H9 (cell line): ENCODE data around the gene MTA1. TPM values are rescaled to one million over a fixed set of nuclear protein-coding genes. Genes with fewer than 3 reads are reported as not detected.
A peak's percentile ranks its signal among the peaks of the same experiment; 100 is the strongest.

Experiments used
- DNase-seq: peaks from one replicate; pipeline ENCODE4 v3.0.0-alpha.2; 2017
- H2AFZ ChIP-seq: one replicate; pipeline ENCODE4 v1.6.1; 2013; ENCODE audit warnings: mild to moderate bottlenecking, low read length, control low read depth, moderate library complexity
- H2AK5ac ChIP-seq: 2 replicates; pipeline ENCODE4 v1.6.1; 2013; ENCODE audit warnings: low read length, control low read depth, mixed read lengths; ENCODE audit not compliant: insufficient read length
- H2BK120ac ChIP-seq: one replicate; pipeline ENCODE4 v1.6.1; 2013; ENCODE audit warnings: low read depth, mild to moderate bottlenecking, low read length, control low read depth, inconsistent platforms; ENCODE audit not compliant: poor library complexity, severe bottlenecking
- H2BK12ac ChIP-seq: 2 replicates; pipeline ENCODE4 v1.6.1; 2013; ENCODE audit warnings: low read length, control low read depth, mixed read lengths, low read depth; ENCODE audit not compliant: insufficient read length
- H2BK15ac ChIP-seq: 2 replicates; pipeline ENCODE4 v1.6.1; 2013; ENCODE audit warnings: low read depth, low read length, control low read depth
- H2BK20ac ChIP-seq: one replicate; pipeline ENCODE4 v1.6.1; 2013; ENCODE audit warnings: low read depth, mild to moderate bottlenecking, low read length, control low read depth, inconsistent platforms; ENCODE audit not compliant: poor library complexity, severe bottlenecking
- H2BK5ac ChIP-seq: 2 replicates; pipeline ENCODE4 v1.6.1; 2013; ENCODE audit warnings: low read length, control low read depth, mixed read lengths; ENCODE audit not compliant: insufficient read length
- H3K14ac ChIP-seq: 2 replicates; pipeline ENCODE4 v1.6.1; 2013; ENCODE audit warnings: low read length, control low read depth; ENCODE audit not compliant: insufficient read depth
- H3K18ac ChIP-seq: 2 replicates; pipeline ENCODE4 v1.6.1; 2013; ENCODE audit warnings: low read depth, mild to moderate bottlenecking, mixed read lengths, low read length, control low read depth; ENCODE audit not compliant: insufficient read length
- H3K23ac ChIP-seq: 2 replicates; pipeline ENCODE4 v1.6.1; 2013; ENCODE audit warnings: low read length, control low read depth, mixed read lengths, low read depth; ENCODE audit not compliant: insufficient read length
- H3K23me2 ChIP-seq: 2 replicates; pipeline ENCODE4 v1.6.1; 2013; ENCODE audit warnings: low read depth, mild to moderate bottlenecking, mixed read lengths, low read length, control low read depth; ENCODE audit not compliant: insufficient read length, poor library complexity, severe bottlenecking
- H3K27ac ChIP-seq: 2 replicates; pipeline ENCODE4 v1.5.1; 2013; ENCODE audit warnings: low read length, control low read depth, mixed read lengths, low read depth; ENCODE audit not compliant: insufficient read length
- H3K27me3 ChIP-seq: 2 replicates; pipeline ENCODE4 v1.6.1; 2013; ENCODE audit warnings: low read length, control low read depth, inconsistent platforms; ENCODE audit not compliant: insufficient read depth
- H3K4ac ChIP-seq: 2 replicates; pipeline ENCODE4 v1.6.1; 2013; ENCODE audit warnings: low read depth, mild to moderate bottlenecking, control low read depth, inconsistent platforms, low read length, moderate library complexity
- H3K4me1 ChIP-seq: 2 replicates; pipeline ENCODE4 v1.6.1; 2013; ENCODE audit warnings: low read length, control low read depth, inconsistent platforms; ENCODE audit not compliant: insufficient read depth
- H3K4me2 ChIP-seq: 2 replicates; pipeline ENCODE4 v1.6.1; 2013; ENCODE audit warnings: low read length, control low read depth, mixed read lengths; ENCODE audit not compliant: insufficient read length, insufficient read depth
- H3K56ac ChIP-seq: 2 replicates; pipeline ENCODE4 v1.6.1; 2013; ENCODE audit warnings: low read depth, mild to moderate bottlenecking, mixed read lengths, low read length, control low read depth; ENCODE audit not compliant: insufficient read length
- H3K79me1 ChIP-seq: 2 replicates; pipeline ENCODE4 v1.6.1; 2013; ENCODE audit warnings: low read depth, mild to moderate bottlenecking, moderate library complexity, low read length, control low read depth, inconsistent platforms; ENCODE audit not compliant: insufficient read depth, poor library complexity, severe bottlenecking
- H3K79me2 ChIP-seq: 2 replicates; pipeline ENCODE4 v1.6.1; 2013; ENCODE audit warnings: low read length, control low read depth, inconsistent platforms; ENCODE audit not compliant: insufficient read depth
- H3K9ac ChIP-seq: 2 replicates; pipeline ENCODE4 v1.6.1; 2013; ENCODE audit warnings: low read length, control low read depth, mixed read lengths; ENCODE audit not compliant: insufficient read length; ENCODE audit errors: extremely low read depth
- H3K9me3 ChIP-seq: one replicate; pipeline ENCODE4 v1.6.1; 2013; ENCODE audit warnings: low read depth, low read length, inconsistent platforms; ENCODE audit not compliant: control insufficient read depth
- H3T11ph ChIP-seq: one replicate; pipeline ENCODE4 v1.6.1; 2013; ENCODE audit warnings: mild to moderate bottlenecking, low read length, control low read depth, inconsistent platforms
- H4K20me1 ChIP-seq: one replicate; pipeline ENCODE4 v1.6.1; 2013; ENCODE audit not compliant: control insufficient read depth, insufficient read length, insufficient read depth
- H4K5ac ChIP-seq: 2 replicates; pipeline ENCODE4 v1.6.1; 2013; ENCODE audit warnings: low read depth, mild to moderate bottlenecking, mixed read lengths, low read length, control low read depth; ENCODE audit not compliant: insufficient read length
- H4K8ac ChIP-seq: replicated peaks from 2 replicates; pipeline ENCODE4 v1.6.1; 2013; ENCODE audit warnings: low read length, control low read depth, mixed read lengths, low read depth; ENCODE audit not compliant: insufficient read length
- H4K91ac ChIP-seq: 2 replicates; pipeline ENCODE4 v1.6.1; 2013; ENCODE audit warnings: low read depth, mild to moderate bottlenecking, moderate library complexity, mixed read lengths, low read length, control low read depth; ENCODE audit not compliant: insufficient read length
- H3K27ac Mint-ChIP-seq, 3 experiments: 2 replicates in 2 of 3; 3 replicates in 1 of 3; pipeline ENCODE4 v1.8.0; 2020 to 2021; ENCODE audit warnings: mixed read lengths in 3 of 3, mild to moderate bottlenecking in 1 of 3, moderate library complexity in 1 of 3
- H3K27me3 Mint-ChIP-seq: 2 replicates; pipeline ENCODE4 v1.8.0; 2021; ENCODE audit warnings: low read depth, mild to moderate bottlenecking, moderate library complexity, mixed read lengths
- H3K36me3 Mint-ChIP-seq, 3 experiments: 2 replicates in 2 of 3; 3 replicates in 1 of 3; pipeline ENCODE4 v1.8.0; 2020 to 2021; ENCODE audit warnings: low read depth in 3 of 3, mixed read lengths in 3 of 3; ENCODE audit not compliant: insufficient read depth in 1 of 3
- H3K4me1 Mint-ChIP-seq, 2 experiments: 2 replicates each; pipeline ENCODE4 v1.8.0; 2020; ENCODE audit warnings: mixed read lengths in 2 of 2
- H3K4me3 Mint-ChIP-seq, 2 experiments: 2 replicates in 1 of 2; 3 replicates in 1 of 2; pipeline ENCODE4 v1.8.0; 2020 to 2021; ENCODE audit warnings: mild to moderate bottlenecking in 2 of 2, mixed read lengths in 2 of 2, moderate library complexity in 1 of 2
- H3K9me3 Mint-ChIP-seq, 2 experiments: 2 replicates in 1 of 2; 3 replicates in 1 of 2; pipeline ENCODE4 v1.8.0; 2020; ENCODE audit warnings: mild to moderate bottlenecking in 2 of 2, mixed read lengths in 2 of 2, moderate library complexity in 1 of 2
- CTCF ChIP-seq: fragments of 200-600 bp; sonication (generic); conservative IDR thresholded peaks from 3 replicates; pipeline ENCODE4 v1.8.0; 2021; ENCODE audit warnings: antibody characterized with exemption, mild to moderate bottlenecking
- WGBS: extraction: QIAGEN DNeasy Blood & Tissue Kit; methylation state at CpG from one replicate; pipeline ENCODE4 v1.1.7; 2013; ENCODE audit warnings: missing lambda C conversion rate, low lambda C conversion rate, mixed read lengths; ENCODE audit not compliant: insufficient read length; ENCODE audit errors: extremely low coverage; 5-methylcytosine and 5-hydroxymethylcytosine counted together
- total RNA-seq: library from RNA; stranded (reverse); gene quantifications from 2 replicates; pipeline ENCODE4 v1.2.1, GENCODE V29; 2021

The MTA1 gene
- total RNA-seq, 1 experiment from 2014 or later: 230 TPM

GRCh38 chr14:105495101-105495989 lies 75.7 kb downstream of the MTA1 start:
- H2BK5ac ChIP-seq: no peak overlapping the region
- H3K4me1 Mint-ChIP-seq: peaks cover 0 to 9% of the 10 kb centered on the region in 2 experiments; a peak in 2 of 4 replicates
- H3K9me3 ChIP-seq: no peaks in the 10 kb centered on the region
- peaks cover 0 to 5% (median 0%) of the 10 kb centered on the region in 3 experiments; a peak in 3 of 7 replicates for H3K36me3 Mint-ChIP-seq
- H3K27me3 ChIP-seq: no peaks in the 10 kb centered on the region
- no peak overlapping the region for H3K18ac ChIP-seq
- H2AFZ ChIP-seq: no peak overlapping the region
- H2BK120ac ChIP-seq: no peak overlapping the region
- no peak overlapping the region for H3K23ac ChIP-seq
- no peak for TF ChIP-seq CTCF
- no peak overlapping the region for H4K91ac ChIP-seq
- no peak overlapping the region for H3K27ac Mint-ChIP-seq
- no peak overlapping the region for H3K9ac ChIP-seq
- no peak overlapping the region for H4K5ac ChIP-seq
- no peak overlapping the region for H3K56ac ChIP-seq
- no peaks in the 10 kb centered on the region for H3K23me2 ChIP-seq
- peak; percentile 18 for DNase-seq
- no peak overlapping the region for H2BK20ac ChIP-seq
- H3K4me1 ChIP-seq: no peaks in the 10 kb centered on the region
- no peak overlapping the region for H3K27ac ChIP-seq
- no peak overlapping the region for H3K4ac ChIP-seq
- H3K79me2 ChIP-seq: no peaks in the 10 kb centered on the region
- H2AK5ac ChIP-seq: no peak overlapping the region
- no peak overlapping the region for H2BK15ac ChIP-seq
- no peak overlapping the region for H3K4me3 Mint-ChIP-seq
- H3K4me2 ChIP-seq: no peak overlapping the region
- no peak overlapping the region for H2BK12ac ChIP-seq
- H3K79me1 ChIP-seq: no peaks in the 10 kb centered on the region
- peaks cover 0 to 4% of the 10 kb centered on the region in 2 experiments; a peak in 1 of 5 replicates for H3K9me3 Mint-ChIP-seq
- H4K20me1 ChIP-seq: no peaks in the 10 kb centered on the region
- H3K27me3 Mint-ChIP-seq: no peaks in the 10 kb centered on the region
- no CpG with 5 or more reads among the region's 18 CpGs for WGBS
- no peak overlapping the region for H3T11ph ChIP-seq
- H3K14ac ChIP-seq: no peak overlapping the region; the same call in 1 of the 2 replicates
- no peak overlapping the region for H4K8ac ChIP-seq
